ENCODE data around the gene KLHL29. TPM values are rescaled to one million over a fixed set of nuclear protein-coding genes. Genes with fewer than 3 reads are reported as not detected.

KLHL29 gene
- total and polyA plus RNA-seq, 4 donors: 0.29 to 2.3 (median 0.68) TPM

GRCh38 chr2:23491591-23492336, 106.8 kb downstream of the KLHL29 start:
- DNase-seq (ENCODE audit: low spot score): no peak
- 88% methylated on average over 12 of the region's 12 CpGs for WGBS
- Histone ChIP-seq H3K4me1 (ENCODE audit: control insufficient read depth in 4 of 4, insufficient read depth in 4 of 4, low read length in 3 of 4) (no peaks in the 10 kb centered on the region), H3K27ac (ENCODE audit: low read depth in 1 of 2, low read length in 2 of 2) (no peak overlapping the region), H3K36me3 (ENCODE audit: control insufficient read depth in 4 of 4, insufficient read depth in 3 of 4, low read depth in 1 of 4, low read length in 3 of 4) (no peaks in the 10 kb centered on the region), H3K27me3 (ENCODE audit: control insufficient read depth in 4 of 4, insufficient read depth in 4 of 4, low read length in 3 of 4) (no peaks in the 10 kb centered on the region), H3K4me3 (ENCODE audit: low read depth in 1 of 3, low read length in 3 of 3) (no peak overlapping the region), H3K9ac (ENCODE audit: low read depth in 1 of 2, low read length in 2 of 2) (no peak overlapping the region), H3K9me3 (ENCODE audit: control insufficient read depth in 4 of 4, low read length in 3 of 4) (no peaks in the 10 kb centered on the region)
- TF ChIP-seq ATF3 (IDR thresholded peaks at IDR 0.05): no peak
- TF ChIP-seq RXRA (IDR thresholded peaks at IDR 0.05): no peak
- no peak for TF ChIP-seq NR2F2 (IDR thresholded peaks at IDR 0.05)
- TF ChIP-seq EGR1 (IDR thresholded peaks at IDR 0.05; ENCODE audit: low read depth in 2 of 2): no peak

GRCh38 chr2:23492337-23492675, 107.3 kb downstream of the KLHL29 start:
- WGBS: 86% methylated on average over 5 of the region's 5 CpGs
- H3K36me3 ChIP-seq (ENCODE audit: control insufficient read depth in 4 of 4, insufficient read depth in 3 of 4, low read depth in 1 of 4, low read length in 3 of 4): no peaks in the 10 kb centered on the region
- DNase-seq (ENCODE audit: low spot score): no peak

More at GRCh38 chr2:23492337-23492675, 107.3 kb downstream of the KLHL29 start:
- no peak overlapping the region for H3K9ac ChIP-seq (ENCODE audit: low read depth in 1 of 2, low read length in 2 of 2)
- H3K27ac ChIP-seq (ENCODE audit: low read depth in 1 of 2, low read length in 2 of 2): no peak overlapping the region
- TF ChIP-seq GABPA (IDR thresholded peaks at IDR 0.05 in 1 of 2, conservative IDR thresholded peaks at IDR 0.05 in 1 of 2): no peak
- TF ChIP-seq RAD21 (IDR thresholded peaks at IDR 0.05): no peak
- TF ChIP-seq MAX (IDR thresholded peaks at IDR 0.05): no peak
- TF ChIP-seq JUND (IDR thresholded peaks at IDR 0.05): no peak
- TF ChIP-seq YY1 (IDR thresholded peaks at IDR 0.05): no peak
- no peak for TF ChIP-seq CTCF (IDR thresholded peaks at IDR 0.05; ENCODE audit: low read depth, low read length, missing input control)
- TF ChIP-seq REST (IDR thresholded peaks at IDR 0.05): no peak
- TF ChIP-seq HNF4G (IDR thresholded peaks at IDR 0.05): no peak
- no peak for TF ChIP-seq SP1 (IDR thresholded peaks at IDR 0.05)
- H3K27me3 ChIP-seq (ENCODE audit: control insufficient read depth in 4 of 4, insufficient read depth in 4 of 4, low read length in 3 of 4): no peaks in the 10 kb centered on the region
- H3K4me3 ChIP-seq (ENCODE audit: low read depth in 1 of 3, low read length in 3 of 3): no peak overlapping the region
- H3K9me3 ChIP-seq (ENCODE audit: control insufficient read depth in 4 of 4, low read length in 3 of 4): no peaks in the 10 kb centered on the region
- H3K4me1 ChIP-seq (ENCODE audit: control insufficient read depth in 4 of 4, insufficient read depth in 4 of 4, low read length in 3 of 4): no peaks in the 10 kb centered on the region

All from liver (tissue), 9 donors.